Neural cell (in vitro differentiated cells): Measurements from ENCODE around the gene VDAC1. TPM values are rescaled to one million over a fixed set of nuclear protein-coding genes. Genes with fewer than 3 reads are reported as not detected.

Experiments used
- H2AFZ ChIP-seq: fragments of 200-600, 300-800 bp; sonication (generic), shearing (Covaris generic); 2 replicates; pipeline ENCODE4 v1.6.0; 2014; ENCODE audit warnings: low read depth, mild to moderate bottlenecking, antibody characterized with exemption, low read length, moderate library complexity
- H3F3A ChIP-seq: fragments of 200-600 bp; shearing (Covaris generic); 2 replicates; pipeline ENCODE4 v1.6.1; 2016; ENCODE audit warnings: mild to moderate bottlenecking, moderate library complexity, mixed read lengths, antibody characterized with exemption, low read length; ENCODE audit not compliant: insufficient read depth, poor library complexity, severe bottlenecking
- H3K27ac ChIP-seq: fragments of 200-600, 300-800 bp; sonication (generic), shearing (Covaris generic); 2 replicates; pipeline ENCODE4 v1.5.1; 2014; ENCODE audit warnings: mild to moderate bottlenecking, low read length, moderate library complexity
- H3K27me3 ChIP-seq: fragments of 300-800, 200-600 bp; sonication (generic), shearing (Covaris generic); 2 replicates; pipeline ENCODE4 v1.6.0; 2014; ENCODE audit warnings: mild to moderate bottlenecking, low read depth, low read length, moderate library complexity; ENCODE audit not compliant: insufficient read depth
- H3K36me3 ChIP-seq: fragments of 300-800, 200-600 bp; sonication (generic), shearing (Covaris generic); 2 replicates; pipeline ENCODE4 v1.5.1; 2014; ENCODE audit warnings: mild to moderate bottlenecking, antibody characterized with exemption, low read length, moderate library complexity; ENCODE audit not compliant: insufficient read depth
- H3K4me2 ChIP-seq: fragments of 300-800, 200-600 bp; sonication (generic), shearing (Covaris generic); 2 replicates; pipeline ENCODE4 v1.6.0; 2014; ENCODE audit warnings: mild to moderate bottlenecking, low read length
- H3K4me3 ChIP-seq: fragments of 300-800, 200-600 bp; sonication (generic), shearing (Covaris generic); 2 replicates; pipeline ENCODE4 v1.5.1; 2014; ENCODE audit warnings: mild to moderate bottlenecking, low read length, moderate library complexity
- H3K79me2 ChIP-seq: fragments of 200-600 bp; shearing (Covaris generic); replicated peaks from 2 replicates; pipeline ENCODE4 v1.6.0; 2014; ENCODE audit warnings: mild to moderate bottlenecking, low read length, moderate library complexity; ENCODE audit not compliant: insufficient read depth
- H3K9ac ChIP-seq: fragments of 300-800, 200-600 bp; sonication (generic), shearing (Covaris generic); 2 replicates; pipeline ENCODE4 v1.6.1; 2016; ENCODE audit warnings: mild to moderate bottlenecking, low read length, mixed read lengths
- H3K9me2 ChIP-seq: fragments of 200-600 bp; shearing (Covaris generic); 2 replicates; pipeline ENCODE4 v1.6.1; 2016; ENCODE audit warnings: mild to moderate bottlenecking, low read length, mixed read lengths; ENCODE audit not compliant: insufficient read depth
- H3K9me3 ChIP-seq: fragments of 200-600, 300-800 bp; sonication (generic), shearing (Covaris generic); 2 replicates; pipeline ENCODE4 v1.6.1; 2016; ENCODE audit warnings: mild to moderate bottlenecking, mixed run types, low read length, moderate library complexity, mixed read lengths
- H4K20me1 ChIP-seq: fragments of 200-600 bp; shearing (Covaris generic); 2 replicates; pipeline ENCODE4 v1.6.1; 2016; ENCODE audit warnings: mild to moderate bottlenecking, mixed run types; ENCODE audit not compliant: insufficient read depth
- CTCF ChIP-seq: fragments of 450-650 bp; IDR thresholded peaks from 2 replicates; pipeline ENCODE4 v1.5.1; 2014; ENCODE audit warnings: antibody characterized with exemption, mild to moderate bottlenecking, moderate library complexity; ENCODE audit not compliant: poor library complexity, severe bottlenecking
- EP300 ChIP-seq: fragments of 450-650 bp; conservative IDR thresholded peaks from 2 replicates; pipeline ENCODE4 v1.6.1; 2014; ENCODE audit warnings: antibody characterized with exemption, mild to moderate bottlenecking, moderate library complexity; ENCODE audit not compliant: poor library complexity, severe bottlenecking
- EZH2 ChIP-seq: fragments of 200-600, 300-800 bp; shearing (Covaris generic), sonication (generic); IDR thresholded peaks from 2 replicates; pipeline ENCODE4 v1.6.1; 2014; ENCODE audit warnings: antibody characterized with exemption, low read length, borderline replicate concordance, mild to moderate bottlenecking; ENCODE audit not compliant: insufficient read depth, poor library complexity, severe bottlenecking
- MXI1 ChIP-seq: fragments of 450-650 bp; conservative IDR thresholded peaks from 2 replicates; pipeline ENCODE4 v1.6.1; 2014; ENCODE audit warnings: antibody characterized with exemption, mild to moderate bottlenecking; ENCODE audit not compliant: poor library complexity, severe bottlenecking
- POLR2AphosphoS5 ChIP-seq: IDR thresholded peaks from 2 replicates; pipeline ENCODE4 v1.6.1; 2012
- RAD21 ChIP-seq: fragments of 450-650 bp; conservative IDR thresholded peaks from 2 replicates; pipeline ENCODE4 v1.6.1; 2014; ENCODE audit warnings: antibody characterized with exemption, mild to moderate bottlenecking, moderate library complexity
- REST ChIP-seq: IDR thresholded peaks from 2 replicates; pipeline ENCODE4 v1.6.1; 2012; ENCODE audit warnings: borderline replicate concordance
- SMC3 ChIP-seq: fragments of 450-650 bp; conservative IDR thresholded peaks from 2 replicates; pipeline ENCODE4 v1.6.1; 2014; ENCODE audit warnings: antibody characterized with exemption, mild to moderate bottlenecking, moderate library complexity; ENCODE audit not compliant: poor library complexity
- TAF1 ChIP-seq: IDR thresholded peaks from 2 replicates; pipeline ENCODE4 v1.6.1; 2012; ENCODE audit warnings: low read depth
- polyA plus RNA-seq: library from polyadenylated mRNA; depleted of rRNA; stranded (reverse); fragments of >200 nt; gene quantifications from 2 replicates; pipeline ENCODE4 v1.2.3, GENCODE V29; 2014

VDAC1 gene
- polyA plus RNA-seq, 1 donor from 2014 or later, result 307 TPM

DNA sequence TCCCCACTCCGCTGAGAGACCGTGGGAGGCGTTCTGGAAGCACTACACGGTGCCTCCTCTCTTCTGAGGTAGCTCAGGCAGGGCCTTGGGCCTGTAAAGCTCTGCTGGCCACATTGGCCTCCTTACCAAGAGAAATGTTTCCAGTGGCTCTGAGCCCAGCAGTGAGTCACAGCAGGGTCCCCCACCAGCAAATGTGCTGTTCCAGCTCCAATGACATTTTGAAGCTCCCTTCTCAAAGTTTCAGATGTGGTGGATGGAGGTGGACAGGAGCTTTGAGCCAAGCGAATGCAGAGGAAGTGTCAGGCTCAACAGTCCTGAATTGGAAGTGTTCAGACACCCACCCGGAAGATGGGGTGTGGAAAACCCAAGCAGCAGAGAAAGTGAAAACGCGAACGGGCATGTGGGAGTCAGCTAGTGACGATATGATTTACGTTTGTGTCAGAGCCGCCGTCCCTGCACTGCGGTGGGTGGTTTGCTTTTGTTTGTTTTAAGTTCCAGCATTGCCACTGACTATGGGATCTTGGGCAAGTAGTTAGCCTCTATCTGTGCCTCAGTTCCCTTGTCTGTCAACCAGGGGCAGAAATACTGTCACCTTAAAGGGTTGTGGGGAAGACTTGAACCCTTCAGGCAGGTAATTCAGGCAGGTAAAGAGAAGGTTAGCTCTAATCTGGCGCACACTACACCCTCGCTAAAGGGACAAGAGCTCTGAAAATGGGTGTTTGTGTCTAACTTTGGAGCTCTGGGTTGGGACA lies 74.5 kb downstream of the VDAC1 start:
- H3K9me2 ChIP-seq, result no peaks in the 10 kb centered on the region
- no peak overlapping the region for H3K9ac ChIP-seq
- TF ChIP-seq MXI1, result no peak
- H3K4me2 ChIP-seq, result no peak overlapping the region
- H4K20me1 ChIP-seq, result no peaks in the 10 kb centered on the region
- no peaks in the 10 kb centered on the region for H3F3A ChIP-seq
- no peaks in the 10 kb centered on the region for H3K79me2 ChIP-seq
- H2AFZ ChIP-seq, result no peak overlapping the region
- H3K9me3 ChIP-seq, result no peaks in the 10 kb centered on the region
- no peaks in the 10 kb centered on the region for H3K36me3 ChIP-seq
- no peak overlapping the region for H3K4me3 ChIP-seq
- no peak overlapping the region for H3K27ac ChIP-seq
- no peaks in the 10 kb centered on the region for H3K27me3 ChIP-seq

DNA sequence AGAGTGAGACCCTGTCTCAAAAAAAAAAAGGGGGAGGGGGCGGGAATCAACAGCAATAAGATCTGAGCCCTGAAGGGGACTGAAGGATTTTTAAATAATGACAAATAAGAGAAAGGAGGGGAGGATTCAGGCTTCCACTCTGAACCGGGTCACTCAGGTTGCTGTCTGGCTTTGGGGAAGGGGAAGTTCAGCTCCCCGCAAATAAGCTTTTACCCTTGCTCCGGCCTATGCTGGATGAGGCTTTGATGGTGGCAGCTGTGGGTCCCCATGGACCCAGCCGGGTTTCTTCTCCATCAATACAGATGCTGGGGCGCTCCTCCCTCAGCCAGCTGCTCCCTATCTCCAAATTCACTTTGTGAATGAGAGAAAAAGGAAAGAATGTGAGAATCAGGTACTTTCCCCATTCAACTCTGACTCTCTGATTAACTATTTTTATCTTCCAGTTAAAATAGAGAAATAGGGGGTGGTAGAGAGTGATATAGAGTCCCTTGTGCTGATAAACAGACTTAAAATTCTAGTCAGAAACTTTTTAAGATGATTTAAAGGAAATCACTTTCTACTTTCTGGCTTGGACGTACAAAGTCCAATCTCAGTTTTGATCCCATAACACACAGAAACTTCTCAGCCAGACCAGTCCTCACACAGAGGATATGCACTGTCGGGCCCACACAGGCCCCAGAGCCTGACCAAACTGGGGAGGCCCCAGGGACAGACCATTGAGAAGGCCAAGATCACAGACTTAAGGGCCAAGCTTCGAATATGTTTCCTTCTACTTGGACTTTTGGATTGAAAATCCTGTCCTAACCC lies 76.0 kb downstream of the VDAC1 start:
- no peak overlapping the region for H3K9ac ChIP-seq
- H3K4me2 ChIP-seq, result no peak overlapping the region
- no peak overlapping the region for H3K4me3 ChIP-seq
- no peaks in the 10 kb centered on the region for H4K20me1 ChIP-seq
- no peak overlapping the region for H2AFZ ChIP-seq
- no peaks in the 10 kb centered on the region for H3K9me3 ChIP-seq
- H3K79me2 ChIP-seq, result no peaks in the 10 kb centered on the region
- H3K27ac ChIP-seq, result no peak overlapping the region
- no peaks in the 10 kb centered on the region for H3K36me3 ChIP-seq
- H3K27me3 ChIP-seq, result no peaks in the 10 kb centered on the region
- no peaks in the 10 kb centered on the region for H3F3A ChIP-seq
- TF ChIP-seq TAF1 (no peak), RAD21 (no peak), EP300 (no peak), MXI1 (no peak), POLR2AphosphoS5 (no peak), EZH2 (no peak), SMC3 (no peak), REST (no peak), CTCF (no peak)
- no peaks in the 10 kb centered on the region for H3K9me2 ChIP-seq
